HUES48 (cell line): ENCODE measurements around the gene TXNRD1.
"Not testable (repeated sequence)": the region's sequence is repeated elsewhere in the genome, so short reads cannot be mapped to it uniquely, and the experiment has no call there.

Source experiments
- H3K27ac ChIP-seq: one replicate; pipeline ENCODE4 v1.7.0; 2013; ENCODE audit warnings: low read depth, low read length, inconsistent platforms
- H3K27me3 ChIP-seq: 2 replicates; pipeline ENCODE4 v1.6.1; 2013; ENCODE audit warnings: mild to moderate bottlenecking, low read length; ENCODE audit not compliant: control insufficient read depth, insufficient read depth
- H3K36me3 ChIP-seq: 2 replicates; pipeline ENCODE4 v1.6.1; 2013; ENCODE audit warnings: low read length; ENCODE audit not compliant: control insufficient read depth, insufficient read depth
- H3K4me1 ChIP-seq: 2 replicates; pipeline ENCODE4 v1.6.1; 2013; ENCODE audit warnings: mild to moderate bottlenecking, low read length; ENCODE audit not compliant: control insufficient read depth, insufficient read depth
- H3K4me3 ChIP-seq: 2 replicates; pipeline ENCODE4 v1.5.1; 2013; ENCODE audit warnings: mild to moderate bottlenecking, low read depth, low read length
- H3K9ac ChIP-seq: 2 replicates; pipeline ENCODE4 v1.6.1; 2013; ENCODE audit warnings: mild to moderate bottlenecking, low read depth, low read length, moderate library complexity
- H3K9me3 ChIP-seq: 2 replicates; pipeline ENCODE4 v1.6.1; 2013; ENCODE audit warnings: low read length; ENCODE audit not compliant: control insufficient read depth, insufficient read depth

The TXNRD1 gene

DNA sequence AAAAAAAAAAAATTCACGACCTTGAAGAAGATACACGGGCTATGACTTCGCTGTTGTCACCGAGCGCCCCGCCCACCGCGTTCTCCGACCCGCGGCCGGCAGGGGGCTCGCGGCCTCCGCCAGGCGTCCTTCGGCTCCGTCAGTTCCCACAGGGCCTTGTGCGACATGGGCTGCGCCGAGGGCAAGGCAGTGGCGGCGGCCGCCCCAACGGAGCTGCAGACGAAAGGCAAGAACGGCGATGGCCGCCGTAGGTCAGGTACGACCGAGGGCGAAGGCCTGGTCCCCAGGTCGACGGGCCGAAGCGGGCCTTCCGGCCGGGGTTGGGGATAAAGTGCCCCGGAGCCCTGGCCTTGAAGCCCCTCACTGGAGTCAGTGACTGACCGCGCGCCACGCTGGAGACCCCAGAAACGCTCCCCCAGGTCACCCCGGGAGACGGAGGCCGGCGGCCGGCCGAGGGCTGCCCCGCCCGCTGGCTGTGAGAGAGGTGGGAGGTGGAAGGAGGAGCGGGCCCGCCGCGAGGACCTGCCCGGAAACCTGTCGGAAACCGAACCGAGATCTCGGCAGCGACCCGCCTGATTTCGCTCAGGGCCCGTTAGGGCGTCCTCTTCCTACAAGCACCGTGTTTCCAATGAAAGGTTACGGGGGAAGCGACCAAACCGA lies at the start of gene TXNRD1:
TSS of gene TXNRD1 (plus strand) at position 142 of the 660 bp plus-strand sequence. CDS start at position 166, 24 bp downstream.
- Histone ChIP-seq H3K4me1 (0 out of 2 replicates have a peak, but pooled peaks cover 3% of the 10 kb centered on the region), H3K9ac (peak within 1 kb of the TSS; percentile 64; the same call in 1 of the 2 replicates), H3K4me3 (peak within 1 kb of the TSS; percentile 66), H3K27me3 (peaks cover 14% of the 10 kb centered on the region), H3K36me3 (no peaks in the 10 kb centered on the region), H3K9me3 (no peaks in the 10 kb centered on the region), H3K27ac (peak within 1 kb of the TSS; percentile 39)

DNA sequence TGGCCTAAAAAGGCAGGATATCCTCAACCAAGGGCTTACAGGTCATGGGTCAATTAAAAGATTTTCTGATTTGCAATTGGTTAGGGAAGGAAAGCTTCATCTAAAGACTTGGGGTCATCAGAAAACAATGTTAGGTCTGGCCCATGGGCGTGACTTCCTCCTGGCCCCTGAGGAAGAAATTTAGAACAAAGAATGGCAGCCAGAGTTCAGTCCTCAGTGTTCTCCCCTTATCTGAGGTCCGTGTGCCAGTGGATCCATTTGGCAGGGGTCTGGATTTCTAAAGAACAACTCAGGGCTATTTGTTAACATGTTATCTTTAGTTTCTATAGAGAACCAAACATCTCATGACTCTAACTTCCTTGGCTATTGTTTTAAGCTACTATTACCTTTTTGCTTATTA lies 49.8 kb upstream of the TXNRD1 start:
- Histone ChIP-seq H3K27me3 (no peaks in the 10 kb centered on the region), H3K4me1 (no peaks in the 10 kb centered on the region), H3K9me3 (no peaks in the 10 kb centered on the region), H3K4me3 (no peak overlapping the region), H3K9ac (no peak overlapping the region), H3K27ac (no peak overlapping the region), H3K36me3 (no peaks in the 10 kb centered on the region)

DNA sequence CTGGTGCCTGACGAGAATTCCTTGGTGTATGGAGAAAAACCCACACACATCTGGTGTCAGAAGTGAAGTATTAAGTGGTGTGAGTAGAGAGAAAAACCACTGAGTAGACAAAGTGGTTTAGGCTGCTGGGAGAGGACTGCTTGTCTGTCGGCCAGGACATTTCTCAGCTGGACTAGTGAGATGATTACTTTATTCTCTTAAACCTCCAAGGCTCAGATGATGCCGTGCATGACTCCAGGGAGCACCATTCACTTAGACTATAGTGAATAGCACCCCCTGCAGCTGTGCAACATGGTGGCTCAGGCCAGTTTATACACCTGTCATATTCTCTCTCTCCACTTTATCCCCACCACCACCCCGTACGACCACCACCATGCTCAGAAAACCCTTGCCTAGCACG lies 49.1 kb upstream of the TXNRD1 start:
- H3K36me3 ChIP-seq, result no peaks in the 10 kb centered on the region
- H3K4me3 ChIP-seq, result no peak overlapping the region
- no peak overlapping the region for H3K9ac ChIP-seq
- no peaks in the 10 kb centered on the region for H3K27me3 ChIP-seq
- no peak overlapping the region for H3K27ac ChIP-seq
- no peaks in the 10 kb centered on the region for H3K4me1 ChIP-seq
- no peaks in the 10 kb centered on the region for H3K9me3 ChIP-seq

DNA sequence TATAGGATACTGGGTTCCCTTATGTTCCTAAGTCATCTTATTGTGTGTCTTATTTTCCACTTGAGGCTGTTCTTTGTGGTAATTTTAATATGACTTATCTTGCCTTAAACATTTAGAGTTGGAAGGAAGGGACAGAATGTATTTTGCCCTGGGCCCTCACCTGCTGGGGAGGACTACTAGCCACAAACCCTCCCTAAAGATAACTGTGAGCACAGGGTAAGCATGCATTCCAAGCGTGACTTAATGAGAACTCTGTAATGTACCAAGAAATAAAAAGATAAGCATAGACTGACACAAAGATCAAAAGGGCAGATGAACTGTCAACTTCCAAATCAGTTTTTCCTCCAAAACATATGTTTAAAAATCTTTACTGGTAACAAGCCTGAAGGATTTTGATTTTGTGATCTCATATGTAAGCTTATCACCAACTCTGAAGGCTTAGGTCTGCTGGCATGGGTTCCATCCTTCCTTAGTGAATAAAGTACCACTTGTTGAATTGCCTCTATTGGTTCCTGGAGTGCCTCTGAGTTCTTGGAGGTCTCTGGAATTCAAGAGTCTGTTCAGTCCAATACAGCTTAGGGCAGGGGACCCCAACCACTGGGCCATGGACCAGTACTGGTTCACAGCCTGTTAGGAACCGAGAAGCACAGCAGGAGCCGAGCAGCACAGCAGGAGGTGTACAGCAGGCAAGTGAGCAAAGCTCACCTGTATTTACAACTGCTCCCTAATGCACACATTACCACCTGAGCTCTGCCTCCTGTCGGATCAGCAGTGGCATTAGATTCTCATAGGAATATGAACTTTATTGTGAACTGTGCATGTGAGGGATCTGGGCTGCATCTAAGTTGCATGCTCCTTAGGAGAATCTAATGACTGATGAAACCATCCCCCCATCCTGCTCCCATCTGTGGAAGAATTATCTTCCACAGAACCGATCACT lies 47.8 kb upstream of the TXNRD1 start:
- Histone ChIP-seq H3K4me1 (no peaks in the 10 kb centered on the region), H3K27ac (no peak overlapping the region), H3K9me3 (no peaks in the 10 kb centered on the region), H3K9ac (no peak overlapping the region), H3K4me3 (no peak overlapping the region), H3K36me3 (no peaks in the 10 kb centered on the region), H3K27me3 (no peaks in the 10 kb centered on the region)

DNA sequence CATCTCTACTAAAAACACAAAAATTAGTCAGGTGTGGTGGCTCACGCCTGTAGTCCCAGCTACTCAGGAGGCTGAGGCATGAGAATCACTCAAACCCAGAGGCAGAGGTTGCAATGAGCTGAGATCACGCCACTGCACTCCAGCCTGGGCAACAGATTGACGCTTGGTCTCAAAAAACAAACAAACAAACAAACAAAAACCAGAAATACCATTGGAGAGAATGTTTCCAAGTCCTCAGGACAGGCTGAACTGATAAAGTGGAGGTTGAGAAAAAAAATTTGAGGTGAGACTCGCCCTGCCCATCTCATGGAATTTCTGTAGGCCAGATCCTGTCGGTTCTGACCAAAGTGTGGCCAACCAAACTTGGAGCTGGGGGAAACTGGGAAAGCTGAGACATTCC lies 47.0 kb upstream of the TXNRD1 start:
- Histone ChIP-seq H3K4me1 (no peaks in the 10 kb centered on the region), H3K27ac (no peak overlapping the region), H3K36me3 (no peaks in the 10 kb centered on the region), H3K9me3 (no peaks in the 10 kb centered on the region), H3K4me3 (no peak overlapping the region), H3K9ac (no peak overlapping the region), H3K27me3 (no peaks in the 10 kb centered on the region)

DNA sequence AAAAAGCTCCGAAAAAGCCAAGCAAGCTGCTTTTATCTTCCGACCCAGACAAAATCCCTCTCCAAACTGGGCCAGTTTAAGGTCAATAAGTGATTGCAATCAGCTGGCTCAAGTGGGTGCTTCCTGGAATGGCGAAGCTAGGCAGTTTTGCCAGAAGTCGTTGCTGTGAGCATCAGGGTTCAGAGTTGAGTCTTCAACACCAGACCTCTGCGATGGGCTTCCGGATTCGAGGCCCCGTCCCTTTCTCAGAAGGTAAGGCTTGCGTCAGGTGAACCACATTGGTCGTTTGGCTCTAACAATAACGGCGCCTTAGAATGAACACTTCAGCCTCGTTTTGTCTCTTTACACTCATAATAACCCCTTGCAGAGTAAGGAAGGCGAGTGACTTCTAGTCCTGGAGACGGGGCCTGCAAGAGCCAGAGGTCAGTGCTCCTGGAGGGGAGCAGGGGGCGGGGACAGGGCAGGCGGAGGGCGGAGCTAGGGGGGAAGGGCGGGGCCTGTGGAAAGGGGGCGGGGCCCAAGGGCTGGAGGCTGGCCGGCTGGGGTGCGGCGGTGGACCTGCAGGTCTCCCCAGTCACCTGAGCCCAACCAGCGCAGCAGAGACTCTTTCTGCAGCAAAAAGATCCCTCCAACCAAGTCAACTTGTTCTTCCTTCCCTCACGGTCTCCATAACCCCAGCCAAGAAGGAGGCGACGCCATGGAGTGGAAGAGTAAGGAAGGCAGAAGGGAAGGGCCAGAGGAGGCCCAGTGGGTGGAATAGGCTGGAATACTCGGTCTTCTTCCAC lies 43.6 kb upstream of the TXNRD1 start:
- no peak overlapping the region for H3K9ac ChIP-seq
- H3K4me1 ChIP-seq, result no peaks in the 10 kb centered on the region
- no peaks in the 10 kb centered on the region for H3K27me3 ChIP-seq
- no peak overlapping the region for H3K4me3 ChIP-seq
- H3K27ac ChIP-seq, result no peak overlapping the region
- H3K36me3 ChIP-seq, result no peaks in the 10 kb centered on the region
- no peaks in the 10 kb centered on the region for H3K9me3 ChIP-seq

DNA sequence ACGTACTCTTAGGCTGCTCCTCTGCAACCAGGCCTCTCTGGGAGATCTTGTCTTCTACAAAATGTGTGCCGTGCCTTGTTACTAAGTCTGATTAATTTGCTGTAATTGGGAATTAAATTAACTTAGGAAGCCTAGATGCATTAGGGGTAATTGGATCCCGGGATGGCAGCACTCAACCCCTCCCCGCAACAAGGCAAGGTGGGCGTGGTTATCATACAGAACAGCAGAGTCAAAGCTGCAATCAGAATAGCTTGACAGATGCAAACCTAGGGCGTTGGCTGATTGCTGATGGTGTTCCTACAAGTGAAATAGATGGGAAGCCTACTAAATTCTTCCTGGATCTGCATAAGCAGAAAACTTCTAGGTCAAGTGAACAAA lies 43.0 kb upstream of the TXNRD1 start:
- H3K27me3 ChIP-seq, result no peaks in the 10 kb centered on the region
- no peak overlapping the region for H3K27ac ChIP-seq
- H3K4me3 ChIP-seq, result no peak overlapping the region
- no peaks in the 10 kb centered on the region for H3K4me1 ChIP-seq
- no peaks in the 10 kb centered on the region for H3K36me3 ChIP-seq
- H3K9me3 ChIP-seq, result no peaks in the 10 kb centered on the region
- no peak overlapping the region for H3K9ac ChIP-seq

DNA sequence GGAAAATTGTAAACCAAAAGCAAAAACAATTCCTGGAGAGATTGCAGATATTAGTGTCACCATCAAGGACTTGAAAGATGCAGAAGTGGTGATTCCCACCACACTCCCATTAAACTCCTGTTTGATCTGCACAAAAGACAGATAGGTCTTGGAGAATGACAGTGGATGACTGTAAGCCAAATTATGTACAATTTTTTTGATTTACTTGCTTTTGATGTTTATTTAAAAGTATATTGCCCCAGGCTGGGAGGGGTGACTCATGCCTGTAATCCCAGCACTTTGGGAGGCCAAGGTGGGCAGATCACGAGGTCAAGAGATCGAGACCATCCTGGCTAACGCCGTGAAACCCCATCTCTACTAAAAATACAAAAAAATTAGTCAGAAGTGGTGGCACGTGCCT lies 41.8 kb upstream of the TXNRD1 start:
- not testable (repeated sequence) for H3K9me3 ChIP-seq, H3K27me3 ChIP-seq, H3K36me3 ChIP-seq, H3K4me1 ChIP-seq, H3K9ac ChIP-seq, H3K27ac ChIP-seq, H3K4me3 ChIP-seq

DNA sequence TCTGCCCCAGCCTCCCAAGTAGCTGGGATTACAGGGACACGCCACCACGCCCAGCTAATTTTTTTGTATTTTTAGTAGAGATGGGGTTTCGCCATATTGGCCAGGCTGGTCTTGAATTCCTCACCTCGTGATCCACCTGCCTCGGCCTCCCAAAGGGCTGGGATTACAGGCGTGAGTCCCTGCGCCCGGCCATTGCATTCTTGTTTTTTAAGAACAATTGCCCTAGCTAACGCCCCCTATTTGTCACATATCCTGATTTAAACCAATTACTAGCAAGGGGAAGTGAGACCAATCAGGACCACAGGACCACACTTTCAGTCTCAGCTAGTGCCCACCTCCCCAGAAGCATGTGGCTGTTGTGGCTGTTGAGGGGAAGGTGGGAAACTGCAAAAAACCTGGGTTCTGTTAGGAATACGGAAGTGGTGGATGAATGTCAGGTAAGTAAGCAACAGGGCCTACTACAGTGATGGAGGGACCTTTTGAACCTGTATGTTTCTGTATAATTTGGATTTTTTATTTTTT lies 39.8 kb upstream of the TXNRD1 start:
- Histone ChIP-seq H3K4me1 (no peaks in the 10 kb centered on the region), H3K27ac (no peak overlapping the region)

DNA sequence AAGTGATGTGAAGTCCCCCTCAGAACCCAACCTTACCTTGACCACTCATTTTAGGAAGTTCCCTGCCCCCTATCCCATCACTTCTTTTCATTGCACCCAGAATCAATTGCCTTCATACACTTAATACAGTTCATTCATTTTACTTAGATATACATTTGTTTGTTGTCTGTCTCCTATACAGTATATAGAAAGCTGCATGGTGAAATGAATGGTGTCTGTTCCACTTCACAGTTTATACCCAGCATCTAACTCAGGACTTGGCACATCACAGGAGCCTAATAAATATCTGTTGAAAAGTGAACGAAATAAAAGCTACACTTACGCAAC lies 38.3 kb upstream of the TXNRD1 start:
- H3K9ac ChIP-seq, result no peak overlapping the region

More for the DNA sequence above, 39.8 kb upstream of the TXNRD1 start:
- no peaks in the 10 kb centered on the region for H3K9me3 ChIP-seq
- no peak overlapping the region for H3K4me3 ChIP-seq
- no peaks in the 10 kb centered on the region for H3K36me3 ChIP-seq
- no peaks in the 10 kb centered on the region for H3K27me3 ChIP-seq
- no peak overlapping the region for H3K9ac ChIP-seq

More for the DNA sequence above, 38.3 kb upstream of the TXNRD1 start:
- Histone ChIP-seq H3K36me3 (no peaks in the 10 kb centered on the region), H3K4me3 (no peak overlapping the region), H3K9me3 (no peaks in the 10 kb centered on the region), H3K27ac (no peak overlapping the region), H3K4me1 (no peaks in the 10 kb centered on the region), H3K27me3 (no peaks in the 10 kb centered on the region)
